Metanephros (tissue), 1 donor: Measurements from ENCODE around the gene NANOS2. TPM values are rescaled to one million over a fixed set of nuclear protein-coding genes. Genes with fewer than 3 reads are reported as not detected.

Source experiments
- total RNA-seq: library from RNA; depleted of rRNA; stranded (reverse); fragments of >200 nt; gene quantifications from one replicate; pipeline ENCODE4 v1.2.3, GENCODE V29; 2014

The NANOS2 gene
- total RNA-seq, result not detected

GRCh38 chr19:45913874-45914830 is at the start of gene NANOS2:
NANOS2 (minus strand) TSS chr19:45914778; CDS start chr19:45914693, 85 bp downstream.

GRCh38 chr19:45901912-45902650 is 12.5 kb downstream of the NANOS2 start, which contains the start of gene MYPOP:
MYPOP (minus strand) TSS chr19:45902613; CDS start chr19:45901773, 840 bp downstream.

GRCh38 chr19:45885556-45886426 is 28.8 kb downstream of the NANOS2 start, which contains the start of gene IRF2BP1:
IRF2BP1 (minus strand) TSS chr19:45886141; CDS start chr19:45885774, 367 bp downstream.

GRCh38 chr19:45863840-45864628 is 50.5 kb downstream of the NANOS2 start, which contains the start of gene FOXA3:
FOXA3 (plus strand) TSS chr19:45864326; CDS start chr19:45864457, 131 bp downstream.

Other genes starting within 250 kb of the NANOS2 start
- 4.1 TPM for gene GIPR, start 246.6 kb downstream of the NANOS2 start, total RNA-seq
- 271 TPM for gene SNRPD2, start 222.8 kb downstream of the NANOS2 start, total RNA-seq
- gene QPCTL, start 222.1 kb downstream of the NANOS2 start, total RNA-seq, result 6.9 TPM
- 13.3 TPM for gene FBXO46, start 183.9 kb downstream of the NANOS2 start, total RNA-seq
- gene MEIOSIN, start 181.3 kb downstream of the NANOS2 start, total RNA-seq, result not detected
- gene SIX5, start 145.5 kb downstream of the NANOS2 start, total RNA-seq, result 24.2 TPM
- gene DMPK, start 132.3 kb downstream of the NANOS2 start, total RNA-seq, result 53.2 TPM
- 54.0 TPM for gene DMWD, start 121.9 kb downstream of the NANOS2 start, total RNA-seq
- 0.18 TPM for gene RSPH6A, start 99.5 kb downstream of the NANOS2 start, total RNA-seq
- 43.7 TPM for gene SYMPK, start 51.6 kb downstream of the NANOS2 start, total RNA-seq
- gene FOXA3, start 50.5 kb downstream of the NANOS2 start, total RNA-seq, result 1.3 TPM
- gene IRF2BP1, start 28.6 kb downstream of the NANOS2 start, total RNA-seq, result 42.9 TPM
- gene MYPOP, start 12.2 kb downstream of the NANOS2 start, total RNA-seq, result 3.8 TPM
- gene NOVA2, start 59.1 kb upstream of the NANOS2 start, total RNA-seq, result 2.7 TPM
- 12.9 TPM for gene CCDC61, start 80.7 kb upstream of the NANOS2 start, total RNA-seq
- gene PGLYRP1, start 108.3 kb upstream of the NANOS2 start, total RNA-seq, result 9.9 TPM
- 0.58 TPM for gene IGFL4, start 126.2 kb upstream of the NANOS2 start, total RNA-seq
- gene IGFL3, start 209.9 kb upstream of the NANOS2 start, total RNA-seq, result not detected
- gene IGFL2, start 233.5 kb upstream of the NANOS2 start, total RNA-seq, result not detected